HepG2 (cell line): ENCODE results near the gene RASSF7.

ENCODE experiments used
- CTCF ChIP-seq: sonication (generic); formaldehyde crosslinking; IDR thresholded peaks from 2 replicates; pipeline ENCODE4 v1.5.0; 2020; ENCODE audit warnings: mild to moderate bottlenecking, missing genetic modification reagents, moderate library complexity
- FOXA3 ChIP-seq: IDR thresholded peaks from 2 replicates; pipeline ENCODE4 v1.6.1; 2016; ENCODE audit warnings: missing genetic modification reagents, missing compliant biosample characterization
- HDAC6 ChIP-seq: fragments of 200-600 bp; sonication (generic); IDR thresholded peaks from 2 replicates; pipeline ENCODE4 v1.7.0; 2017; ENCODE audit warnings: mild to moderate bottlenecking, antibody characterized with exemption, low read length, low read depth
- MYNN ChIP-seq: sonication (generic); formaldehyde crosslinking; IDR thresholded peaks from 2 replicates; pipeline ENCODE4 v1.4.0; 2020; ENCODE audit warnings: mild to moderate bottlenecking, low read depth, missing genetic modification reagents
- ZBTB4 ChIP-seq: sonication (generic); formaldehyde crosslinking; IDR thresholded peaks from 2 replicates; pipeline ENCODE4 v1.4.0; 2020; ENCODE audit warnings: missing genetic modification reagents, mild to moderate bottlenecking, borderline replicate concordance
- ZNF232 ChIP-seq: sonication (generic); formaldehyde crosslinking; IDR thresholded peaks from 2 replicates; pipeline ENCODE4 v1.4.0; 2020; ENCODE audit warnings: missing genetic modification reagents, borderline replicate concordance
- TF ChIP-seq, protein P1 (sequence below): sonication (generic); formaldehyde crosslinking; IDR thresholded peaks from 2 replicates; pipeline ENCODE4 v1.4.0; 2020; ENCODE audit warnings: missing genetic modification reagents

- TF ChIP-seq, protein P1, sequence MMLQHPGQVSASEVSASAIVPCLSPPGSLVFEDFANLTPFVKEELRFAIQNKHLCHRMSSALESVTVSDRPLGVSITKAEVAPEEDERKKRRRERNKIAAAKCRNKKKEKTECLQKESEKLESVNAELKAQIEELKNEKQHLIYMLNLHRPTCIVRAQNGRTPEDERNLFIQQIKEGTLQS: no peak
- TF ChIP-seq ZBTB4 (CRISPR knock-in tag): no peak
- no peak for TF ChIP-seq MYNN (CRISPR knock-in tag)
- TF ChIP-seq CTCF (CRISPR knock-in tag): no peak
- TF ChIP-seq FOXA3 (CRISPR knock-in tag): no peak
- TF ChIP-seq HDAC6: no peak
- TF ChIP-seq ZNF232: no peak
Observed at GRCh38 chr11:581752-582151, 21.0 kb downstream of the RASSF7 start.
